Left cardiac atrium (tissue), 4 donors: ENCODE measurements around the gene PGS1. TPM values are rescaled to one million over a fixed set of nuclear protein-coding genes. Genes with fewer than 3 reads are reported as not detected.

Experiments used
- ATAC-seq, 2 donors: fragments of 200-7000 bp; cut with Tn5 transposase; one replicate each; pipeline ENCODE4 v1.9.1; 2020; ENCODE audit warnings: mild to moderate bottlenecking in 2 of 2, moderate library complexity in 2 of 2
- DNase-seq: peaks from one replicate; pipeline ENCODE4 v3.0.0-alpha.2; 2020
- intact Hi-C, 2 donors: fragments of 100-400 bp; cut with DNase I; formaldehyde crosslinking; loops; one replicate each; pipeline versions ENCODE4 v1.14.1 to v1.15.1; 2022 to 2023
- total RNA-seq, 2 donors: library from RNA; stranded (reverse); fragmentation: NEBNext Ultra II Directional; extraction: Animal tissue kit (Norgen Biotek cat#: 25700); gene quantifications; one replicate each; pipeline ENCODE4 v1.2.1, GENCODE V29; 2021
- donor health status: DM: no; HTN: yes; CAD: no.
- donor health status: DM: no; HTN: yes; CAD: no; lungs with severe emphysema.
- donor health status: DM: yes; HTN: yes; CAD: no.
- donor health status: Dilated cardiomyopathy.

PGS1 gene
- total RNA-seq, 2 donors from 2014 or later: 17.7 to 24.3 TPM

GRCh38 chr17:78399028-78399692, 20.7 kb downstream of the PGS1 start:
- intact Hi-C loops: loop anchor here in 1 of 2 donors (5.0 kb wide), 1 partner anchor 37 kb away; the partner anchor contains the start of gene SOCS3
- no peak for DNase-seq
- no peak for ATAC-seq

- ATAC-seq: no peak
- DNase-seq: no peak
- intact Hi-C loops: loop anchor here in 1 of 2 donors (5.0 kb wide), 1 partner anchor 37 kb away; the partner anchor contains the start of gene SOCS3
Observed at GRCh38 chr17:78399693-78400144, 21.3 kb downstream of the PGS1 start.

GRCh38 chr17:78400581-78401240, 22.3 kb downstream of the PGS1 start:
- intact Hi-C loops: no loop called here
- no peak for DNase-seq
- no peak for ATAC-seq

GRCh38 chr17:78401246-78401645, 22.8 kb downstream of the PGS1 start:
- no peak for DNase-seq
- intact Hi-C loops: no loop called here
- ATAC-seq: no peak

- DNase-seq: no peak
- intact Hi-C loops: no loop called here
- no peak for ATAC-seq
Observed at GRCh38 chr17:78401891-78402290, 23.4 kb downstream of the PGS1 start.

- ATAC-seq: no peak
- no peak for DNase-seq
- intact Hi-C loops: no loop called here
Observed at GRCh38 chr17:78403822-78404221, 25.4 kb downstream of the PGS1 start.

GRCh38 chr17:78406396-78406795, 27.9 kb downstream of the PGS1 start:
- intact Hi-C loops: no loop called here
- ATAC-seq: no peak
- no peak for DNase-seq

GRCh38 chr17:78406920-78407319, 28.5 kb downstream of the PGS1 start:
- intact Hi-C loops: no loop called here
- DNase-seq (no peak), ATAC-seq (no peak)

GRCh38 chr17:78407387-78408000, 29.0 kb downstream of the PGS1 start:
- ATAC-seq (no peak), DNase-seq (no peak)
- intact Hi-C loops: no loop called here

- ATAC-seq: no peak
Observed at GRCh38 chr17:78408476-78409050, 30.1 kb downstream of the PGS1 start.

GRCh38 chr17:78409191-78409928, 30.9 kb downstream of the PGS1 start:
- no peak for DNase-seq
- no peak for ATAC-seq
- intact Hi-C loops: no loop called here

More at GRCh38 chr17:78408476-78409050, 30.1 kb downstream of the PGS1 start:
- intact Hi-C loops: no loop called here
- no peak for DNase-seq

- ATAC-seq: peak; percentile 19 to 51
Observed at GRCh38 chr17:78411241-78411857, 32.9 kb downstream of the PGS1 start.

GRCh38 chr17:78412403-78412802, 34.0 kb downstream of the PGS1 start:
- intact Hi-C loops: no loop called here
- ATAC-seq: no peak
- no peak for DNase-seq

More at GRCh38 chr17:78411241-78411857, 32.9 kb downstream of the PGS1 start:
- intact Hi-C loops: no loop called here
- DNase-seq: peak; percentile 64

GRCh38 chr17:78414178-78415162, 36.0 kb downstream of the PGS1 start:
- intact Hi-C loops: no loop called here
- no peak for ATAC-seq
- no peak for DNase-seq

- no peak for ATAC-seq
- peak; percentile 59 for DNase-seq
- intact Hi-C loops: no loop called here
Observed at GRCh38 chr17:78415821-78416711, 37.6 kb downstream of the PGS1 start.

GRCh38 chr17:78416791-78417530, 38.5 kb downstream of the PGS1 start:
- intact Hi-C loops: no loop called here
- no peak for DNase-seq
- peak; percentile 52 to 61 for ATAC-seq
